VCaP (cell line): ENCODE measurements around the gene UNC13C.

Experiments
- H3K27ac ChIP-seq: fragments of 450-650 bp; 2 replicates; pipeline ENCODE4 v1.5.1; 2017
- CTCF ChIP-seq: fragments of 450-650 bp; conservative IDR thresholded peaks from 2 replicates; pipeline ENCODE4 v1.5.1; 2017; ENCODE audit warnings: mild to moderate bottlenecking, moderate library complexity

UNC13C gene

GRCh38 chr15:54026891-54027290 lies 48.6 kb downstream of the UNC13C start:
- H3K27ac ChIP-seq, result no peak overlapping the region
- TF ChIP-seq CTCF, result no peak

- no peak for TF ChIP-seq CTCF
- no peak overlapping the region for H3K27ac ChIP-seq
Observed at GRCh38 chr15:54029081-54029480, 50.8 kb downstream of the UNC13C start.

- no peak for TF ChIP-seq CTCF
- H3K27ac ChIP-seq, result no peak overlapping the region
Observed at GRCh38 chr15:54032066-54032465, 53.8 kb downstream of the UNC13C start.

- TF ChIP-seq CTCF, result no peak
- no peak overlapping the region for H3K27ac ChIP-seq
Observed at GRCh38 chr15:54033356-54033860, 55.2 kb downstream of the UNC13C start.

- H3K27ac ChIP-seq, result no peak overlapping the region
Observed at GRCh38 chr15:54033869-54034458, 55.7 kb downstream of the UNC13C start.

GRCh38 chr15:54035616-54036015 lies 57.4 kb downstream of the UNC13C start:
- no peak overlapping the region for H3K27ac ChIP-seq
- TF ChIP-seq CTCF, result no peak

More at GRCh38 chr15:54033869-54034458, 55.7 kb downstream of the UNC13C start:
- no peak for TF ChIP-seq CTCF

GRCh38 chr15:54045397-54045796 lies 67.2 kb downstream of the UNC13C start:
- H3K27ac ChIP-seq, result no peak overlapping the region
- no peak for TF ChIP-seq CTCF
